Activated CD8-positive, alpha-beta T cell treated with anti-CD3 and anti-CD28 coated beads for 36 hours (primary cell): Measurements from ENCODE around the gene CATSPER4. TPM values are rescaled to one million over a fixed set of nuclear protein-coding genes. Genes with fewer than 3 reads are reported as not detected.

Experiments used
- ATAC-seq: fragments of 200-7000 bp; cut with Tn5 transposase; one replicate; pipeline ENCODE4 v1.10.0; 2021; ENCODE audit warnings: mild to moderate bottlenecking, moderate library complexity
- CTCF ChIA-PET: fragments of 350-600 bp; sonication (Branson Sonifier 250); formaldehyde crosslinking; loops from one replicate; lab custom pipeline; 2021; ENCODE audit warnings: antibody characterized with exemption; lab: Charles Lee
- POLR2A ChIA-PET: fragments of 350-600 bp; sonication (Branson Sonifier 250); formaldehyde crosslinking; loops from one replicate; lab custom pipeline; 2021; ENCODE audit warnings: antibody characterized with exemption; lab: Charles Lee
- DNase-seq: peaks from one replicate; pipeline ENCODE4 v3.0.0-alpha.2; 2020
- H3K27ac Mint-ChIP-seq: one replicate; pipeline ENCODE4 v1.8.0; 2021; ENCODE audit warnings: mild to moderate bottlenecking, mixed read lengths
- H3K27me3 Mint-ChIP-seq: one replicate; pipeline ENCODE4 v1.8.0; 2021; ENCODE audit warnings: mixed read lengths
- H3K36me3 Mint-ChIP-seq: one replicate; pipeline ENCODE4 v1.8.0; 2021; ENCODE audit warnings: low read depth, mixed read lengths
- H3K4me1 Mint-ChIP-seq: one replicate; pipeline ENCODE4 v1.8.0; 2021; ENCODE audit warnings: low read depth, mixed read lengths
- H3K4me3 Mint-ChIP-seq: one replicate; pipeline ENCODE4 v1.8.0; 2021; ENCODE audit warnings: mild to moderate bottlenecking, moderate library complexity, mixed read lengths
- H3K9me3 Mint-ChIP-seq: one replicate; pipeline ENCODE4 v1.8.0; 2021; ENCODE audit warnings: mixed read lengths
- CTCF ChIP-seq: fragments of 200-600 bp; IDR thresholded peaks from one replicate; pipeline ENCODE4 v1.8.0; 2022; ENCODE audit warnings: antibody characterized with exemption, mild to moderate bottlenecking
- intact Hi-C: fragments of 100-400 bp; cut with micrococcal nuclease; formaldehyde crosslinking; loops from one replicate; pipeline ENCODE4 v1.10.0; 2022
- total RNA-seq, 2 experiments: library from RNA; stranded (reverse); gene quantifications; one replicate each; pipeline ENCODE4 v1.2.3, GENCODE V29; 2021

The CATSPER4 gene
- total RNA-seq, 2 experiments from 2014 or later, result not detected

- ChIA-PET POLR2A (interaction anchor here (0.7 kb wide), 1 partner anchor 119 kb away, joined by 3 read pairs; no protein-coding TSS in a partner anchor), CTCF (interaction anchor here (1.2 kb wide), 1 partner anchor 145 kb away, joined by 4 read pairs; no protein-coding TSS in a partner anchor)
- Mint-ChIP-seq H3K27me3 (no peaks in the 10 kb centered on the region), H3K9me3 (no peaks in the 10 kb centered on the region), H3K27ac (no peak overlapping the region), H3K4me1 (peaks cover 10% of the 10 kb centered on the region), H3K36me3 (peaks cover 8% of the 10 kb centered on the region), H3K4me3 (no peak overlapping the region)
- TF ChIP-seq CTCF, result no peak
- intact Hi-C loops, result no loop called here
- ATAC-seq (no peak), DNase-seq (no peak)
These were observed 15.1 kb upstream of the CATSPER4 start for GRCh38 chr1:26175346-26175745.

GRCh38 chr1:26177182-26177684 is 13.2 kb upstream of the CATSPER4 start, which contains the start of gene CNKSR1:
CNKSR1 (plus strand) TSS chr1:26177491; CDS start chr1:26177548, 57 bp downstream.
- no peak for DNase-seq
- TF ChIP-seq CTCF, result no peak
- no peak within 1 kb of the TSS for H3K27ac Mint-ChIP-seq
- H3K4me3 Mint-ChIP-seq, result no peak within 1 kb of the TSS
- peaks cover 1% of the 10 kb centered on the region for H3K36me3 Mint-ChIP-seq
- CTCF ChIA-PET, result interaction anchor here (1.0 kb wide), 1 partner anchor 187 kb away, joined by 3 read pairs; no protein-coding TSS in a partner anchor
- H3K27me3 Mint-ChIP-seq, result no peaks in the 10 kb centered on the region
- peak; percentile 30 for ATAC-seq
- POLR2A ChIA-PET, result no interaction called here
- intact Hi-C loops, result no loop called here
- no peaks in the 10 kb centered on the region for H3K4me1 Mint-ChIP-seq
- H3K9me3 Mint-ChIP-seq, result no peaks in the 10 kb centered on the region

- Mint-ChIP-seq H3K9me3 (no peaks in the 10 kb centered on the region), H3K4me3 (no peak overlapping the region), H3K36me3 (no peaks in the 10 kb centered on the region), H3K27me3 (no peaks in the 10 kb centered on the region), H3K4me1 (no peaks in the 10 kb centered on the region), H3K27ac (no peak overlapping the region)
- no peak for TF ChIP-seq CTCF
- ChIA-PET CTCF (interaction anchor here (1.2 to 3.2 kb wide), 4 partner anchors 10 to 285 kb away, joined by 3 to 23 read pairs (median 6); partner anchors contain the start of genes CEP85 and ZNF593), POLR2A (interaction anchor here (0.6 to 1.1 kb wide), 3 partner anchors 8 to 159 kb away, joined by 3 read pairs; partner anchors contain the start of gene EXTL1)
- intact Hi-C loops, result no loop called here
- DNase-seq (no peak), ATAC-seq (no peak)
These were observed 10.3 kb upstream of the CATSPER4 start for GRCh38 chr1:26180010-26180506.

- peak; percentile 77 for ATAC-seq
- Mint-ChIP-seq H3K4me1 (no peaks in the 10 kb centered on the region), H3K36me3 (no peaks in the 10 kb centered on the region), H3K4me3 (no peak overlapping the region), H3K27me3 (no peaks in the 10 kb centered on the region), H3K9me3 (no peaks in the 10 kb centered on the region), H3K27ac (no peak overlapping the region)
- POLR2A ChIA-PET, result no interaction called here
- intact Hi-C loops, result no loop called here
- TF ChIP-seq CTCF, result no peak
- no peak for DNase-seq
- CTCF ChIA-PET, result interaction anchor here (1.1 to 2.5 kb wide), 2 partner anchors 52 to 54 kb away, joined by 3 to 8 read pairs; partner anchors contain the start of gene CEP85
These were observed 8.6 kb upstream of the CATSPER4 start for GRCh38 chr1:26181586-26182382.
